Skin of body (tissue), 2 donors: ENCODE results near the gene PIK3R5. TPM values are rescaled to one million over a fixed set of nuclear protein-coding genes. Genes with fewer than 3 reads are reported as not detected.

Source experiments
- DNase-seq: peaks from one replicate; lab custom pipeline; 2025; lab: John Stamatoyannopoulos, UW
- total RNA-seq: library from RNA; depleted of rRNA; stranded (reverse); fragments of >200 nt; gene quantifications from one replicate; pipeline ENCODE4 v1.2.3, GENCODE V29; 2014

PIK3R5 gene
- total RNA-seq, 1 donor from 2014 or later, result 2.1 TPM

DNA sequence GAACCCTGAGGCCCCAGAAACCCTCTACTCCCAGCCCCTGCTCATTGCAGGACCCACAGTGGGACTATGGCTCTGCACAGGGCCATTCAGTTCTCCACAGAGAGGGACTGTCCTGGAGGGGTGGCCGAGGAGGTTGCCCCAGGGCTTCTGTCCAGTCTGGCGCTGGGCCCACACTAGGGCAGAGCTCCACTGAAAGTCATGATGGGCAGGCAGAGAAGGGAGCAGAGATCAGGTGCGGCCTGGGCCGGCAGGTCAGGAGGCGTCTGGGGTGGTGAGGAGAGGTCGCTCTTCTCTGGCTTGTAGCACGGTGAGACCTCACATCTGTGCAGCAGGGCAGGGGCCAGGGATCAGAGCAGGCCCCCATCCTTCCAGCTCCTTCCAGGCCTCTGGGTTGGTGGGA lies 85.0 kb downstream of the PIK3R5 start:
- DNase-seq, result no peak

DNA sequence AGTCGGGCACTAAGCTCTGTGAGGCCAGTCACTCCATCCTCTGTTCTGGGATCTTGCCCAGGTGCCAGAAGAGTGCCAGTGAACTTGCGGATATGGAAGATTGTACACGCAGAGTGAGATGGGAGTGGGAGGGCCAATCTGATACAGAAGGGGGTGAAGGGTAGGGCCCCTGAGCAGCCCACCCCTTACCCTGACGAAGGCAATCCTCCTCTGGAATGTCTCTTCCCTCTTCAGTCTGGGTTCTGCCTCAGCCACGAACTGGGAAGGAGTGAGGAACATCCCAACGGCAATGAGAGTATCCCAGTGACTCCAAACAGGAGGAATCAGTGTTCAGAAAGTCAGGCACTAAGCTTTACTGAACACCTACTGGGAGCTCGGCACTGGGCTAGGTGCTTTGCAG lies 86.1 kb downstream of the PIK3R5 start:
- no peak for DNase-seq

- no peak for DNase-seq
These were observed 87.5 kb downstream of the PIK3R5 start for GRCh38 chr17:8877984-8878383.

- no peak for DNase-seq
These were observed 89.5 kb downstream of the PIK3R5 start for GRCh38 chr17:8875957-8876356.

GRCh38 chr17:8875436-8875835 lies 90.1 kb downstream of the PIK3R5 start:
- no peak for DNase-seq

DNA sequence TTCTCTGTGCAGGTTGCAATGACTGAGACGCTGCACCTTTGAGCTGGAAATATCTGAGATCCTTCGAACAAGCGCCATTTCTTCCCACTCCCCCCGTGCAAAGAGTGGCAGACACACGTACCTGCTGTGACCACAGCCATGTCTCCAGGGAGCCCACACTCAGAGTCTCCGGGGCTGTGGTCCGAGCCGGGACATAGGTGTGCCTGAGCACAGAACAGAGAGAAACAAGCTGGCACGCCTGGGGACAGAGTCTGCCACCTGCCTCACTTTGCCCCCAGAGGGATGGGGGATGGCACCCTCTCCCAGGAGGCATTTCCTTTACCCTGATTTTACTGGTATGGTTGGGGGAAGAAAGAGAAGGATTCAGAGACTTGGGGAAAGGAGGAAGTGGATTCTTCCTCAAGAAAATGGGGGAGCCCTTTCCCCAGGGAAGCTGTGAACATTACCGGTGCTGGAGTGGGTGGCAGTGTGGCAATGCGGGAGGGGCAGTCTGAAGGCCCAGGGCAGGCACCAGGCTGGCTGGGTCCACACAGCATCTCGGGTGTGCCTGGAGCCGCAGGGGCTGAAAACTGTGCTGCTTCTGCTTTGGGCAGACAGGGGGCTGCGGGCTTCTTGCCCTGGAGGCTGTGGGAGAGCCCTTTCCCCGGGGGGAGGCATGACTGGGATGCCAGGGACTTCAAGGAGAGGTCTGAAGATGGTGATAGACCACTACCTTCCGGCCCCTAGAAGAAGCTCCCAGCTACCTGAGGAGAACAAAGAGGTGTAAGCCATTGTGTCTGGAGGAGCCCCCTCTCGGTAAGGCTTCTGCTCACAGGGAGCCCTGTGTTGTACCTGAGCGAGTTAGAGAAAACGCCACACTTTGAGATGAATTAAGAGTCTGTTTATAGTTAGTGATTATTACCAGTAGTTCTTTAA lies 91.4 kb downstream of the PIK3R5 start:
- DNase-seq, result no peak

DNA sequence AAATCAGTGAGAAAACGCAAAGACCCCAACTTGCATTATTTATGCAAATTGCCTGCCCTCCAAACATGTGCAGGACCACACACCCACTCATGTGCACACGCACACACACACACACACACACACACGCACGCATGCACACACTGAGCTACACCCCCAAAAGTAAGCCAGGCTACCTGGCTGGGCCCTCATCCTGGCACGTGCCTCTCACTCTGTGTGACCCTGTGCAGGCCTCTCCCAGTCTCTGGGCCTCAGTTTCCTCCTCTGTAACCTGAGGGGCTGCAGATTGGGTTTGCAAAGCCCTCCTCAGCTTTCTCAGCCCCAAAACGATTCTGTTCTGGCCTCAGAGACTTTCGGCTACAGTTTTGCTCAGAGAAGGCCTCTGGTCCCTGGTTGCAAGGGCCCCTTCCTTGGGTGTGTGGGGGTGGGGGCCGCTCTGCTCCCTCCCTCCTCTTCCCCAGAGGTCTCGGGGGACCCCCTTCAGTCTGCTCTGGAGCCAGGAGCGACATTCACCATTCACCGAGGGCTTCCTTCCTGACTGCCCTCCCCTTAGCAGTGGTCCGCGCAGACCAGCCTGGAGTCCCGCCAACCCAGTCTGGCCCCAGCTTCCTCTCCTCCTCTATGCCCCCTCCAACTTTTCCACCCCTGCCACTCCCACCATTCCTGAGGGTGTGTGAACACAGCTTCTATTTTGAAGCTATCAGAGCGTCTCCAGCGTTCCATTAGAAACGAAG lies 92.6 kb downstream of the PIK3R5 start:
- DNase-seq, result no peak

DNA sequence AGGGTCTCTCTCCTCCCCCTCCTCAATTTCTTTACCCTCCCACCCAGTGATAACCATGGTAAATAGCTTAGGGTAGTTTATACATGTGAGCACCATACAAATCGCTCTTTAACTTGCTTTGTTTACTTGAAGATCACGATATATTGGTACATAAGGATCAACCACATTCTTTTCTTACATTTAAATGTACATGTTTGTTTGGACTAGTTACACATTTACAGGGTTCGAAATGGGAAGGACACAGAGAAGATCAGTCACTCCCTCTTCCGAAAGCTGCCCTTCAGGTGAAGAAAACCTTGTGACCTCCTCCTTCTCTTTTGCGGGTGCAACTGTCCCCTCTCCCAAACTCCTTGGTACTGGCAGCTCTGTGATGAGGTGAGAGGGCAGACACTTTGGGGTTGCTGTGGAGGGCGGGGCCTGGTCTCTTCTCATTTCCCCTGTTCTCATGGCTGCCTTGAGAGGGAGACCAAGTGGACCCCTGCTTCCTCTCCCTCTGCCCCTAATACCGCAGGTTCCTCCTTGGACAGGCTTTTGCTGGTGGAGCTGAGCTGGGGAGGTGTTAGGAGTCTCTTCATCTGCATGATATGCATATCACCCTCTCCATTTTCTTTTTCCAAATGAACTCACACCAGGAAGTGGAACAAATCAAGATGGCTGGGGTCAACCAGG lies 93.3 kb downstream of the PIK3R5 start:
- DNase-seq, result no peak

GRCh38 chr17:8871081-8871581 lies 94.4 kb downstream of the PIK3R5 start:
- no peak for DNase-seq

- no peak for DNase-seq
These were observed 95.0 kb downstream of the PIK3R5 start for GRCh38 chr17:8870406-8871040.

DNA sequence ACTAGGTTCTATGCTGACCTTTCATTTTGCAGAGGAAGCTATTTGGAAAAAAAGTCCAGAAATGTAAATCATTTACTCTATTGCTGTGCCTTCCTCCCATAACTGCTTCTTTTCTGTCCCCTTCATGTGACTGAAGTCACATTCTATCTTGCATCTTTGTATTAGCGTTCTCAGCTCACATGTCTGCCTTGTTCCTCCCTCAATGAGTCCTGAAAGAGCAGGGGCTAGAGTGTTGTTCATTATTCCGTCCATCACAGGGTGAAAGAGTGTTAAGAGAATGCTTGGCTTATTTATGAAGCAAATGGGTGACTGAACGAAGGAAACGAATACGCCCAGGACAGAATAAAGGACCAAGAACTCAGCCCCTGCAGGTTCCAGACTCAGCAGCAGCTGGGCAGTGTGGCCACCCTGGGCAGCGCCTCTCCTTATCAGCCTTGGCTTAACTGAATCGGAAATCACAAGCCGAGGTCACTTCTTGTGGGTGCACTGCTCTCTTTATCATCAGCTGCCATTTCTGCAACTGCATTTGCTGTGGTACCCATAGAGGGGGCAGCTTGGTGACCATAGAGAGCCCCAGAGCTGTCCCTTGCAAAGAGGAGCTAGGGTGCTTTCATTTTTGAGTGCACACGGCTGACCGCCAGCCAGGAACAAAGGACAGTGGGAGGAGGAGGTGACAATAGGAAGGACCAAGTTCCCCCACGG lies 96.2 kb downstream of the PIK3R5 start:
- no peak for DNase-seq

DNA sequence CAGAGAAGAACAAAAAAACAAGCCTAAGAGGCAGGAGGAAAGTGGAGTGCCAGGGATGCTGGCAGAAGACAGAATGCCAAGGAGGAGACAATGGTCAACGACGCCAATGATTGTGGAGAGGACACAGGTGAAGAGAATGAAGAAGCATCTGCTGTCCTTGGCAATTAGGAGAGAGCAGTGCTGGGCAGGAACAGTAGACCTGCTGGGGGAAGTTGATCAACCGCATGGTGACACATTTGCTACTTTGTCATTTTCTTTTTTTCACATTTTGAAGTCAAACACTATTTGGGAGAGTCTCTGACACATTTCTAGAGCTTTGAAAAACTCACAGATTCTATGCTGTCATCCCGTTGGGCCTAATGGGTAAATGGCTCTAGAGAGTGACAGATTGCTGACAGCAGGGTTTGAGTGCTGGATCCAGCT lies 97.0 kb downstream of the PIK3R5 start:
- DNase-seq, result no peak

DNA sequence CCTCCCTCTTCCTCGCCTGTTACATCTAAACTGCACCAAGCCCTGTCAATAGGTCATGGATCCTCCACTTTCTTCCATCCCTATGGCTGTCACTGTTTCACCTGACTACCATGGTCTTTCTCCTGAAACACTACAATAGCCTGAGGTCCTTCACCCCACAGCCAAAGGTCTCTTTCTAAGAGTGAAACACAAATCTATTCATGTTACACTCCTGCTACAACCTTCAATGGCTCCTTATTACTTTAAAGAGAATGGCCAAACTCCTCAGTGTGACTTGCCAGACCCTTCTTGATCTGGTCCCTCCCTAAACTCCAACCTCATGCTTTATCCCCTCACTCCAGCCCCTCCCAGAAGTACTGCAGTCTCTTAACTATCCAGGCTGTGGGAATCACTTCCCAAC lies 97.4 kb downstream of the PIK3R5 start:
- no peak for DNase-seq

DNA sequence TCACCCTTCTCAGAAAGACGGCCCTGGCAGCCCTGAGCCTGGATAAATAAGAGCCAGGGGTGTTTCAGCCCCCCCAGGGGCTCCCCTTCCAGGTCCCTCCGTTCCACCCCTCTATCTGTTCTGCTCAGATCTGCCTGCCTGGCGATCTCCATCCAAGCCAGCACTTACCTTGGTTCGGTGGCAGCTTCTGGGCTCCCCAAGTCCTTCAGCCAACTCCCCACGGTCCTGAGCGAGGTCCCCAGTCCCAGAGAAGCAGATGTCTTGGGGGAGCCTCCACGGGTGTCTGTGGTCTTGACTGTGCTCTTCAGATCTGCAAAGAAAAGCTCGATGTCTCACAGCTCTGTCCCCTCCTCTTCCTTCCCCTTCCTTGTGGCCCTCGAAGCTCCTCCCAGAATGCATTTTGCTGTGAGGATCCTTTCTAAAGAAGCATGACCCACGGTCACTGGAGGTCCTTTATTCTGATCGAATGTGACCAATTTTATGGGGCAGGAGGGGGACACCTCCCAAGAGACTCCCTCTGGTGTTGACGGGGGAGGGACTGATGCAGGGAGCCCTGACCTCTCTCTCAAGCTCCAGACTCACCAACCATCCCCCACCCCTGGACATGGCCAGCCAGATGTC lies 98.0 kb downstream of the PIK3R5 start, which contains the start of gene PIK3R6:
TSS of gene PIK3R6 (minus strand) at position 314 of the 621 bp plus-strand sequence. CDS start 17,880 bp downstream, outside the sequence.
- DNase-seq, result no peak

- no peak for DNase-seq
These were observed 99.7 kb downstream of the PIK3R5 start for GRCh38 chr17:8865811-8866210.

- no peak for DNase-seq
These were observed 100.1 kb downstream of the PIK3R5 start for GRCh38 chr17:8865385-8865784.

GRCh38 chr17:8862213-8863056 lies 103.1 kb downstream of the PIK3R5 start:
- no peak for DNase-seq

DNA sequence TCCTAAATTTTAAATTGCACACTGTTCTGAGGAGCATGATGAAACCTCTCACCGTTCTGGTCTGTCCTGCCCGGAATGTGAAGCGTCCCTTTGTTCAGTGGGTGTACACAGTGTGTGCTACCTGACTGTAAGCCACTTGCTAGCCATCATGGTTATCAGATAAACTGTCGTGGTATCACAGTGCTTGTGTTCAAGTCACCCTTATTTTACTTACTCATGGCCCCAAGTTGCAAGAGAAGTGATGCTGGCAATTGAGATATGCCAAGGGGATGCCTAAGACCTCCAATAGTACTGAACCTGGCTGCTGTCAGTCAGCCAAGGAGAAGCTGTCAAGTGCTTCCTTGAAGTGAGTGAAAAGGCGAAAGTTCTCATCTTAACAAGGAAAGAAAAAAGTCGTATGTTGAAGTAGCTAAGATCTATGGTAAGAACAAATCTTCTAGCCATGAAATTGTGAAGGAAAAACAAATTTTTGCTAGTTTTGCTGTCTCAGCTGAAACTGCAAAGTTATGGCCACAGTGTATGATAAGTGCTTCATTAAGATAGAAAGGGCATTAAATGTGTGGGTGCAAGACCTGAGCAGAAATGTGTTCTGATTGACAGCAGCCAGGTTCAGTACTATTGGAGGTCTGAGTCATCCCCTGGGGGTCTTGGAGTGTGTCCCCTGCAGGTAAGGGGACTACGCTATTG lies 103.9 kb downstream of the PIK3R5 start:
- DNase-seq, result no peak
